Transverse colon (tissue), 4 donors: ENCODE data around the gene INPP5E. TPM values are rescaled to one million over a fixed set of nuclear protein-coding genes. Genes with fewer than 3 reads are reported as not detected.

ENCODE experiments used
- DNase-seq: peaks from one replicate; pipeline ENCODE4 v3.0.0-alpha.2; 2019
- H3K27ac ChIP-seq, 4 donors: fragments of 200-600 bp; sonication (generic); 2 replicates each; pipeline ENCODE4 v1.5.1; 2016 to 2018; ENCODE audit warnings: inconsistent platforms in 4 of 4
- H3K27me3 ChIP-seq: fragments of 200-600 bp; sonication (generic); 2 replicates; pipeline ENCODE4 v1.5.1; 2017; ENCODE audit warnings: inconsistent platforms
- H3K36me3 ChIP-seq, 4 donors: fragments of 200-600 bp; sonication (generic); 2 replicates each; pipeline ENCODE4 v1.5.1; 2017 to 2019; ENCODE audit warnings: inconsistent platforms in 4 of 4
- H3K4me1 ChIP-seq, 4 donors: fragments of 200-600 bp; sonication (generic); 2 replicates each; pipeline ENCODE4 v1.5.1; 2017 to 2020; ENCODE audit warnings: inconsistent platforms in 4 of 4
- H3K4me3 ChIP-seq, 4 donors: fragments of 200-600 bp; sonication (generic); 1 replicate in 1 of 4; 2 replicates in 3 of 4; pipeline versions ENCODE4 v1.5.1 to v1.6.1; 2017 to 2019; ENCODE audit warnings: inconsistent platforms in 4 of 4
- H3K9me3 ChIP-seq, 2 donors: fragments of 200-600 bp; sonication (generic); 2 replicates each; pipeline ENCODE4 v1.5.1; 2017 to 2019; ENCODE audit warnings: inconsistent platforms in 2 of 2
- CTCF ChIP-seq, 5 experiments: fragments of 200-600 bp in 3 of 5; fragments of 450-650 bp in 2 of 5; sonication (generic) in 3 of 5; IDR thresholded peaks; 1 replicate in 2 of 5; 2 replicates in 3 of 5; pipeline ENCODE4 v1.5.1; 2016 to 2017; ENCODE audit warnings: antibody characterized with exemption in 5 of 5, inconsistent platforms in 3 of 5, mild to moderate bottlenecking in 2 of 5, moderate library complexity in 1 of 5
- EP300 ChIP-seq: sonication (generic); formaldehyde crosslinking; IDR thresholded peaks from one replicate; pipeline ENCODE4 v1.6.1; 2017; ENCODE audit warnings: antibody characterized with exemption, low read depth
- POLR2A ChIP-seq: fragments of 450-650 bp; IDR thresholded peaks from one replicate; pipeline ENCODE4 v1.6.1; 2016; ENCODE audit warnings: antibody characterized with exemption, mild to moderate bottlenecking, moderate library complexity
- POLR2AphosphoS5 ChIP-seq, 3 donors: sonication (generic); formaldehyde crosslinking; IDR thresholded peaks; one replicate each; pipeline ENCODE4 v1.6.1; 2016; ENCODE audit warnings: antibody characterized with exemption in 3 of 3
- WGBS, 2 donors: methylation state at CpG; one replicate each; pipeline ENCODE4 v1.1.5; 2018; ENCODE audit warnings: low coverage in 1 of 2; 5-methylcytosine and 5-hydroxymethylcytosine counted together
- in situ Hi-C, 4 donors: fragments of 200-750 bp; cut with MboI; loops; one replicate each; pipeline versions ENCODE4 v1.15.0 to v1.15.1; 2017; ENCODE audit warnings: low sequenced_read_pairs in 3 of 4, low pct_ligation_motif_present in 1 of 4, low pct_unique_long_range_greater_than_20kb in 1 of 4
- intact Hi-C: fragments of 100-400 bp; cut with DNase I; formaldehyde crosslinking; loops from one replicate; pipeline ENCODE4 v1.15.1; 2023; ENCODE audit warnings: low total_unique reads
- total RNA-seq, 4 donors: library from RNA; depleted of rRNA; stranded (reverse); fragments of >200 nt; gene quantifications; one replicate each; pipeline ENCODE4 v1.1.0, GENCODE V29; 2016

The INPP5E gene
- total RNA-seq, 4 donors from 2014 or later: 12.5 to 57.5 (median 18.3) TPM

GRCh38 chr9:136403915-136404800, 35.5 kb downstream of the INPP5E start:
- no peak for DNase-seq
- H3K4me1 ChIP-seq: peaks cover 12 to 17% (median 14%) of the 10 kb centered on the region in 4 donors
- in situ Hi-C loops: no loop called here
- no peaks in the 10 kb centered on the region for H3K9me3 ChIP-seq
- H3K36me3 ChIP-seq: peaks cover 0 to 30% (median 6%) of the 10 kb centered on the region in 4 donors
- intact Hi-C loops: loop anchor here (10.0 kb wide), 1 partner anchor 69 kb away; no protein-coding TSS in a partner anchor
- no peak for TF ChIP-seq EP300
- no peak for TF ChIP-seq POLR2AphosphoS5 (IDR thresholded peaks at IDR 0.05)
- TF ChIP-seq POLR2A: no peak
- no peak for TF ChIP-seq CTCF (IDR thresholded peaks at IDR 0.05)
- H3K4me3 ChIP-seq: no peak overlapping the region
- peak overlapping the region in 1 of 4 donors; percentile 40 for H3K27ac ChIP-seq
- no peaks in the 10 kb centered on the region for H3K27me3 ChIP-seq
- 79 to 100% methylated on average over 1 to 32 of the region's 32 CpGs for WGBS, 2 donors

- no peak for TF ChIP-seq EP300
- H3K27ac ChIP-seq: peak overlapping the region in 1 of 4 donors; percentile 40
- H3K4me3 ChIP-seq: no peak overlapping the region
- DNase-seq: no peak
- WGBS, 2 donors: 66 to 80% methylated on average over 1 to 5 of the region's 5 CpGs
- peaks cover 10 to 22% (median 15%) of the 10 kb centered on the region in 4 donors for H3K4me1 ChIP-seq
- H3K9me3 ChIP-seq: no peaks in the 10 kb centered on the region
- H3K27me3 ChIP-seq: no peaks in the 10 kb centered on the region
- peaks cover 0 to 30% (median 6%) of the 10 kb centered on the region in 4 donors for H3K36me3 ChIP-seq
- intact Hi-C loops (loop anchor here (10.0 kb wide), 1 partner anchor 69 kb away; no protein-coding TSS in a partner anchor), in situ Hi-C loops (no loop called here)
Observed at GRCh38 chr9:136403538-136403914, 36.1 kb downstream of the INPP5E start.

- no peaks in the 10 kb centered on the region for H3K9me3 ChIP-seq
- H3K36me3 ChIP-seq: peaks cover 0 to 28% (median 6%) of the 10 kb centered on the region in 4 donors
- no peaks in the 10 kb centered on the region for H3K27me3 ChIP-seq
- H3K4me1 ChIP-seq: peaks cover 10 to 28% (median 17%) of the 10 kb centered on the region in 4 donors
- in situ Hi-C loops: no loop called here
- intact Hi-C loops: loop anchor here (10.0 kb wide), 1 partner anchor 67 kb away; no protein-coding TSS in a partner anchor
- H3K27ac ChIP-seq: no peak overlapping the region
- 80 to 84% methylated on average over 1 to 13 of the region's 13 CpGs for WGBS, 2 donors
- no peak overlapping the region for H3K4me3 ChIP-seq
- DNase-seq: no peak
- no peak for TF ChIP-seq CTCF (IDR thresholded peaks at IDR 0.05)
- no peak for TF ChIP-seq POLR2A
- no peak for TF ChIP-seq EP300
- no peak for TF ChIP-seq POLR2AphosphoS5 (IDR thresholded peaks at IDR 0.05)
Observed at GRCh38 chr9:136402067-136402466, 37.6 kb downstream of the INPP5E start.

GRCh38 chr9:136401173-136401922, 38.3 kb downstream of the INPP5E start:
- intact Hi-C loops (loop anchor here (10.0 kb wide), 1 partner anchor 67 kb away; no protein-coding TSS in a partner anchor), in situ Hi-C loops (no loop called here)
- peaks cover 0 to 21% (median 4%) of the 10 kb centered on the region in 4 donors for H3K36me3 ChIP-seq

More at GRCh38 chr9:136401173-136401922, 38.3 kb downstream of the INPP5E start:
- Histone ChIP-seq H3K27me3 (no peaks in the 10 kb centered on the region), H3K4me3 (no peak overlapping the region), H3K9me3 (no peaks in the 10 kb centered on the region), H3K27ac (no peak overlapping the region), H3K4me1 (peaks cover 10 to 34% (median 22%) of the 10 kb centered on the region in 4 donors)
- TF ChIP-seq POLR2A (no peak), POLR2AphosphoS5 (IDR thresholded peaks at IDR 0.05) (no peak), EP300 (no peak), CTCF (IDR thresholded peaks at IDR 0.05) (no peak)
- WGBS, 2 donors: 91 to 92% methylated on average over 2 to 18 of the region's 18 CpGs
- no peak for DNase-seq
